H1 (cell line): ENCODE results near the gene ITPR1. TPM values are rescaled to one million over a fixed set of nuclear protein-coding genes. Genes with fewer than 3 reads are reported as not detected.

Experiments used
- CTCF ChIA-PET: fragments of 300-600 bp; sonication (Branson Sonifier 250); formaldehyde crosslinking; loops from one replicate; lab custom pipeline; 2021; ENCODE audit not compliant: partially characterized antibody; lab: Charles Lee
- POLR2A ChIA-PET: fragments of 300-600 bp; sonication (Branson Sonifier 250); formaldehyde crosslinking; loops from one replicate; lab custom pipeline; 2021; ENCODE audit warnings: inconsistent platforms; ENCODE audit not compliant: partially characterized antibody; lab: Charles Lee
- DNase-seq, 2 experiments: peaks; one replicate each; pipeline versions ENCODE4 v3.0.0 to v3.0.0-alpha.2; 2010 to 2022; ENCODE audit warnings: low spot score in 2 of 2, low read depth in 1 of 2, mixed read lengths in 1 of 2
- FAIRE-seq: peaks from 2 replicates; lab custom pipeline; 2011; peaks lifted over from hg19 to GRCh38; lab: Jason Lieb, UNC
- H2AFZ ChIP-seq: 2 replicates; pipeline ENCODE4 v1.8.1; 2012; ENCODE audit warnings: low read length, inconsistent platforms
- H2AK5ac ChIP-seq: 2 replicates; pipeline ENCODE4 v1.6.1; 2013; ENCODE audit warnings: low read depth, low read length
- H2BK120ac ChIP-seq: replicated peaks from 2 replicates; pipeline ENCODE3; 2013; ENCODE audit warnings: low read depth, low read length, inconsistent platforms
- H2BK12ac ChIP-seq: 2 replicates; pipeline ENCODE4 v1.6.1; 2013; ENCODE audit warnings: low read depth, low read length
- H2BK15ac ChIP-seq: 2 replicates; pipeline ENCODE4 v1.6.1; 2013; ENCODE audit warnings: low read length
- H2BK20ac ChIP-seq: 2 replicates; pipeline ENCODE4 v1.6.1; 2013; ENCODE audit warnings: low read length
- H2BK5ac ChIP-seq: 2 replicates; pipeline ENCODE4 v1.6.1; 2013; ENCODE audit warnings: low read depth, low read length
- H3K14ac ChIP-seq: 2 replicates; pipeline ENCODE4 v1.6.1; 2013; ENCODE audit warnings: inconsistent platforms; ENCODE audit not compliant: insufficient read length
- H3K18ac ChIP-seq: 2 replicates; pipeline ENCODE4 v1.6.1; 2013; ENCODE audit warnings: low read length; ENCODE audit errors: extremely low read depth
- H3K23ac ChIP-seq: 2 replicates; pipeline ENCODE4 v1.6.1; 2013; ENCODE audit warnings: inconsistent platforms; ENCODE audit not compliant: insufficient read length
- H3K23me2 ChIP-seq: 2 replicates; pipeline ENCODE4 v1.6.1; 2013; ENCODE audit warnings: low read depth, low read length
- H3K27ac ChIP-seq: 2 replicates; pipeline ENCODE4 v1.6.1; 2011; ENCODE audit warnings: low read depth, low read length, inconsistent platforms
- H3K27me3 ChIP-seq, 4 experiments: replicated peaks in 1 of 4; 1 replicate in 1 of 4; 2 replicates in 3 of 4; pipeline versions ENCODE4 v1.6.1 to v1.8.1; 2011 to 2013; ENCODE audit warnings: low read length in 3 of 4, mild to moderate bottlenecking in 3 of 4, inconsistent platforms in 2 of 4, mixed read lengths in 2 of 4, moderate library complexity in 1 of 4; ENCODE audit not compliant: control insufficient read depth in 3 of 4, insufficient read depth in 3 of 4; ENCODE audit errors: extremely low read depth in 1 of 4
- H3K36me3 ChIP-seq, 4 experiments: 2 replicates each; pipeline versions ENCODE4 v1.6.1 to v1.8.1; 2011 to 2013; ENCODE audit warnings: mild to moderate bottlenecking in 4 of 4, low read length in 3 of 4, moderate library complexity in 2 of 4, control low read depth in 1 of 4, inconsistent platforms in 1 of 4; ENCODE audit not compliant: insufficient read depth in 4 of 4, control insufficient read depth in 2 of 4
- H3K4ac ChIP-seq: replicated peaks from 2 replicates; pipeline ENCODE3; 2013; ENCODE audit warnings: low read length, low read depth, mixed read lengths, inconsistent platforms; ENCODE audit not compliant: insufficient read length
- H3K4me1 ChIP-seq, 4 experiments: replicated peaks in 1 of 4; 1 replicate in 1 of 4; 2 replicates in 3 of 4; pipeline versions ENCODE4 v1.6.1 to v1.8.1; 2011 to 2013; ENCODE audit warnings: low read length in 3 of 4, inconsistent platforms in 2 of 4, mixed read lengths in 1 of 4; ENCODE audit not compliant: insufficient read depth in 4 of 4, control insufficient read depth in 3 of 4
- H3K4me2 ChIP-seq, 2 experiments: 2 replicates each; pipeline versions ENCODE4 v1.6.1 to v1.8.1; 2011 to 2013; ENCODE audit warnings: low read depth in 2 of 2, low read length in 2 of 2, control low read depth in 1 of 2, inconsistent platforms in 1 of 2, mild to moderate bottlenecking in 1 of 2; ENCODE audit not compliant: insufficient read depth in 1 of 2
- H3K4me3 ChIP-seq, 4 experiments: fragments of 200-600, 300-600 bp in 1 of 4; sonication (generic), shearing (Covaris generic), sonication (Bioruptor Twin) in 1 of 4; 2 replicates each; pipeline versions ENCODE4 v1.5.1 to v1.8.1; 2011 to 2016; ENCODE audit warnings: low read length in 4 of 4, low read depth in 3 of 4, control low read depth in 2 of 4, inconsistent platforms in 2 of 4, mild to moderate bottlenecking in 2 of 4, mixed read lengths in 1 of 4, moderate library complexity in 1 of 4; ENCODE audit not compliant: insufficient read depth in 2 of 4; ENCODE audit errors: extremely low read depth in 1 of 4
- H3K56ac ChIP-seq: replicated peaks from 2 replicates; pipeline ENCODE3; 2013; ENCODE audit warnings: low read depth, mild to moderate bottlenecking, mixed read lengths, low read length, inconsistent platforms; ENCODE audit not compliant: insufficient read length
- H3K79me1 ChIP-seq: 2 replicates; pipeline ENCODE4 v1.6.1; 2013; ENCODE audit warnings: low read depth, low read length, control low read depth
- H3K79me2 ChIP-seq, 2 experiments: 2 replicates each; pipeline versions ENCODE4 v1.6.1 to v1.8.1; 2012 to 2013; ENCODE audit warnings: low read length in 2 of 2, mild to moderate bottlenecking in 2 of 2, inconsistent platforms in 1 of 2; ENCODE audit not compliant: insufficient read depth in 2 of 2, control insufficient read depth in 1 of 2
- H3K9ac ChIP-seq, 4 experiments: replicated peaks in 1 of 4; 1 replicate in 1 of 4; 2 replicates in 3 of 4; pipeline versions ENCODE4 v1.6.1 to v1.8.1; 2011 to 2013; ENCODE audit warnings: low read depth in 3 of 4, low read length in 3 of 4, control low read depth in 2 of 4, mild to moderate bottlenecking in 2 of 4, moderate library complexity in 2 of 4, inconsistent platforms in 1 of 4; ENCODE audit errors: extremely low read depth in 1 of 4
- H3K9me3 ChIP-seq, 2 experiments: 2 replicates each; pipeline versions ENCODE4 v1.6.1 to v1.8.1; 2012 to 2013; ENCODE audit warnings: mild to moderate bottlenecking in 2 of 2, moderate library complexity in 2 of 2, control low read depth in 1 of 2, inconsistent platforms in 1 of 2, low read depth in 1 of 2, low read length in 1 of 2, mixed read lengths in 1 of 2; ENCODE audit not compliant: insufficient read depth in 2 of 2
- H4K20me1 ChIP-seq, 2 experiments: replicated peaks in 1 of 2; 2 replicates each; pipeline versions ENCODE3 to v1.8.1; 2011 to 2013; ENCODE audit warnings: inconsistent platforms in 2 of 2, low read length in 2 of 2, mild to moderate bottlenecking in 1 of 2; ENCODE audit not compliant: insufficient read depth in 2 of 2, control insufficient read depth in 1 of 2
- H4K5ac ChIP-seq: 2 replicates; pipeline ENCODE4 v1.6.1; 2013; ENCODE audit warnings: low read length, low read depth, mixed read lengths, inconsistent platforms; ENCODE audit not compliant: insufficient read length
- H4K8ac ChIP-seq: 2 replicates; pipeline ENCODE4 v1.8.0; 2013; ENCODE audit warnings: mild to moderate bottlenecking, moderate library complexity, low read length, inconsistent platforms; ENCODE audit not compliant: insufficient read depth; ENCODE audit errors: extremely low read depth
- H4K91ac ChIP-seq: replicated peaks from 2 replicates; pipeline ENCODE3; 2013; ENCODE audit warnings: low read length, mixed read lengths, inconsistent platforms; ENCODE audit not compliant: insufficient read length
- ATF2 ChIP-seq: IDR thresholded peaks from 2 replicates; pipeline ENCODE4 v1.6.1; 2012; ENCODE audit warnings: low read length, inconsistent platforms
- BCL11A ChIP-seq, 2 experiments: IDR thresholded peaks; one replicate each; pipeline ENCODE4 v1.6.1; 2011; ENCODE audit warnings: low read depth in 2 of 2, low read length in 2 of 2, mild to moderate bottlenecking in 2 of 2
- CBX5 ChIP-seq: fragments of 300-800, 300-1000 bp; sonication (generic); IDR thresholded peaks from 2 replicates; pipeline ENCODE4 v1.7.1; 2016; ENCODE audit warnings: antibody characterized with exemption, low read length, low read depth
- JUND ChIP-seq: IDR thresholded peaks from 2 replicates; pipeline ENCODE4 v1.6.1; 2011; ENCODE audit warnings: mild to moderate bottlenecking, improper control_type of control experiment, low read length
- KDM5A ChIP-seq: fragments of 200-600 bp; IDR thresholded peaks from 2 replicates; pipeline ENCODE4 v1.7.1; 2012; ENCODE audit warnings: mild to moderate bottlenecking, low read length, inconsistent platforms, mixed read lengths
- RBBP5 ChIP-seq: IDR thresholded peaks from 2 replicates; pipeline ENCODE4 v1.7.1; 2012; ENCODE audit warnings: low read depth, mild to moderate bottlenecking, inconsistent platforms, low read length, moderate library complexity, borderline replicate concordance
- RXRA ChIP-seq: IDR thresholded peaks from 2 replicates; pipeline ENCODE4 v1.6.1; 2011; ENCODE audit warnings: low read depth, mild to moderate bottlenecking, low read length, moderate library complexity; ENCODE audit not compliant: insufficient read depth
- SIX5 ChIP-seq: IDR thresholded peaks from 2 replicates; pipeline ENCODE4 v1.6.1; 2011; ENCODE audit warnings: mild to moderate bottlenecking, low read depth, low read length
- SUZ12 ChIP-seq: fragments of 200-600 bp; sonication (generic); IDR thresholded peaks from 2 replicates; pipeline ENCODE4 v1.6.1; 2012; ENCODE audit warnings: mild to moderate bottlenecking, inconsistent platforms, low read length, moderate library complexity, mixed read lengths
- WGBS, 2 experiments: shearing (Covaris generic) in 1 of 2; methylation state at CpG; one replicate each; pipeline versions ENCODE4 v1.1.6 to v1.1.7; 2013 to 2015; ENCODE audit warnings: low lambda C conversion rate in 2 of 2, mixed read lengths in 2 of 2, inconsistent platforms in 1 of 2, low coverage in 1 of 2, missing lambda C conversion rate in 1 of 2; ENCODE audit not compliant: insufficient replicate concordance in 2 of 2, insufficient coverage in 1 of 2, insufficient read length in 1 of 2; ENCODE audit errors: extremely low coverage in 1 of 2, missing lambda C conversion rate in 1 of 2; 5-methylcytosine and 5-hydroxymethylcytosine counted together
- polyA plus RNA-seq, 7 experiments: library from polyadenylated mRNA; depleted of rRNA in 3 of 7; stranded (reverse) in 5 of 7; unstranded in 2 of 7; fragments of >200 nt in 5 of 7; fragments of 200-250 nt in 2 of 7; gene quantifications; 1 replicate in 5 of 7; 2 replicates in 1 of 7; 4 replicates in 1 of 7; pipeline versions ENCODE4 v1.2.1 to v1.2.3, GENCODE V29; 2011 to 2013; ENCODE audit warnings: missing spikeins in 2 of 7, mixed read lengths in 2 of 7
- total RNA-seq: library from RNA; stranded (reverse); fragmentation: NEBNext Ultra II Directional; extraction: Animal tissue kit (Norgen Biotek cat#: 25700); gene quantifications from 2 replicates; pipeline ENCODE4 v1.2.1, GENCODE V29; 2021
- TF ChIP-seq, protein P1 (sequence below): IDR thresholded peaks from 2 replicates; pipeline ENCODE4 v1.6.1; 2012; ENCODE audit warnings: inconsistent platforms

Gene ITPR1
- total and polyA plus RNA-seq, 2 of the 8 experiments (the other 6 are each of a cell fraction or from before 2014, with no cell fraction given): 2.5 to 16.3 TPM

DNA sequence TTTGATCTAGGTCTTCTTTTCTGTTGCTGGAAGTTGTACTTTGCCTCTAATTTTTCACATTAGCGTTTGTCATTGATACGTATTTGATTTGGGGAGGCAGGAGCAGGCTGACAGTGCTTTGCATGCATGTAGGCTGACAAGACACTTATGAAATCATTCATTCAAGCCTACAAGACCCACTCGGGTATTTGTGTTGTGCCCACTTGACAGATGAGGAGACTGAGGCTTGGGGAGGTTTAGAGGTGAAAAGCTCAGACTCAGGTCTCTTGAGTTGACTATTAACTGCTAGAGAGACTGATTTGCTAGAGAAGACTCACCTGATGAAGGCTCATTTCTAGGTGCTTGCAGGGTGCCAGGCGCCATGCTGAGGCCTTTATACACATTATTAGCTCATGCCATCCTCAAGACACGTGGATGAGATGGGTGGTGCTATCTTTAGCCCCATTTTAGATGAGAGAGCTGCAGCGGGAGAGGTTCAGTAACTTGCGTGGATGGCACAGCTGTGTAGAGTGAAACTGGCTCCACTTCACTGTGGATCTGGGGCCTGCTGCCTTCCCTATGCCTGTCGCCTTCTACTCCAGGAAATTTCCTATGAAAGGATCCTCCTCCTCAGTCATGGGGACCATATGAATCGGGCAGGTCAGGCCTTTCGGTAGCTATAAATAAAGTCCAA lies 192.7 kb downstream of the ITPR1 start:
- Histone ChIP-seq H3K4me3 (no peak overlapping the region), H2AK5ac (no peak overlapping the region), H3K9me3 (no peaks in the 10 kb centered on the region), H3K79me1 (no peaks in the 10 kb centered on the region), H4K8ac (peak overlapping the region; percentile 14; the same call in 1 of the 2 replicates), H4K5ac (no peak overlapping the region), H3K4ac (no peak overlapping the region), H2BK20ac (no peak overlapping the region), H4K20me1 (no peaks in the 10 kb centered on the region), H2BK5ac (no peak overlapping the region), H3K79me2 (no peaks in the 10 kb centered on the region), H3K4me2 (no peak overlapping the region), H3K27me3 (no peaks in the 10 kb centered on the region; a peak in 1 of 7 replicates), H4K91ac (no peak overlapping the region), H3K36me3 (no peaks in the 10 kb centered on the region; a peak in 1 of 8 replicates), H2AFZ (no peak overlapping the region), H2BK120ac (no peak overlapping the region), H2BK15ac (no peak overlapping the region), H3K23ac (no peak overlapping the region), H2BK12ac (no peak overlapping the region), H3K27ac (no peak overlapping the region), H3K4me1 (peaks cover 0 to 4% (median 0%) of the 10 kb centered on the region in 4 experiments; a peak in 3 of 7 replicates), H3K23me2 (no peaks in the 10 kb centered on the region; the same call in 1 of the 2 replicates), H3K56ac (no peak overlapping the region), H3K14ac (no peak overlapping the region), H3K18ac (no peak overlapping the region), H3K9ac (no peak overlapping the region)
- no peak for DNase-seq
- ChIA-PET CTCF (interaction anchor here (0.6 to 6.0 kb wide), 9 partner anchors 8 to 336 kb away, joined by 3 to 44 read pairs (median 4); no protein-coding TSS in a partner anchor), POLR2A (interaction anchor here (1.3 kb wide), 1 partner anchor 15 kb away, joined by 6 read pairs; no protein-coding TSS in a partner anchor)
- no peak for FAIRE-seq
- whole genome bisulfite sequencing, 2 experiments: 83% methylated on average over 10 of the region's 10 CpGs; no CpG with 5 or more reads in 1 of the 2 experiments
- TF ChIP-seq BCL11A (IDR thresholded peaks at IDR 0.05; ENCODE audit: low read depth in 2 of 2, low read length in 2 of 2) (no peak), RBBP5 (no peak), JUND (no peak), SIX5 (no peak), ATF2 (no peak), CBX5 (no peak), SUZ12 (no peak), RXRA (no peak), KDM5A (no peak)
- TF ChIP-seq, protein P1, sequence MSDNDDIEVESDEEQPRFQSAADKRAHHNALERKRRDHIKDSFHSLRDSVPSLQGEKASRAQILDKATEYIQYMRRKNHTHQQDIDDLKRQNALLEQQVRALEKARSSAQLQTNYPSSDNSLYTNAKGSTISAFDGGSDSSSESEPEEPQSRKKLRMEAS: no peak
